Suppressor macrophage (primary cell): ENCODE measurements around the gene ANKRD53.
A peak's percentile ranks its signal among the peaks of the same experiment; 100 is the strongest.
"Not testable (repeated sequence)": the region's sequence is repeated elsewhere in the genome, so short reads cannot be mapped to it uniquely, and the experiment has no call there.

Experiments used
- DNase-seq, 4 experiments: peaks; one replicate each; pipeline ENCODE4 v3.0.0-alpha.2; 2020 to 2022

ANKRD53 gene

DNA sequence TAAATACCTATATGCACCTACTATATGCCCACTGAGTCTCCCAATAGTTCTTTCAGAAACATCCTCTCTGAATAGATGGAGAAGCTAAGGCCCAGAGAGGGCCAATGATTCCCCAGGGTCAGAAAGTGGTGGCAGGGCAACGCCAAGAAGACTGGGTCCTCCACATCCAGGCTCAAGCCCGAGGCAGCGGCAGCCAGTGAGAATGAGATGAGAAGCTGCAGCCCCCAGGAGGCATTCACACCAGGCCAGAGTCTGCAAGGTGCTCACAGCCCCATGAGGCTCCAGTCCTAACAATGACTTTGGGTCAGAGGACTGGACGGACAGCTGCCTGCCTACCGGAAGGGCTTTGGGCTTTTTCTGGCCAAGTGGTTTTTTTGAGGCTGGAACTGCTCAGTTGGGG is 12.7 kb downstream of the ANKRD53 start:
- DNase-seq = no peak

DNA sequence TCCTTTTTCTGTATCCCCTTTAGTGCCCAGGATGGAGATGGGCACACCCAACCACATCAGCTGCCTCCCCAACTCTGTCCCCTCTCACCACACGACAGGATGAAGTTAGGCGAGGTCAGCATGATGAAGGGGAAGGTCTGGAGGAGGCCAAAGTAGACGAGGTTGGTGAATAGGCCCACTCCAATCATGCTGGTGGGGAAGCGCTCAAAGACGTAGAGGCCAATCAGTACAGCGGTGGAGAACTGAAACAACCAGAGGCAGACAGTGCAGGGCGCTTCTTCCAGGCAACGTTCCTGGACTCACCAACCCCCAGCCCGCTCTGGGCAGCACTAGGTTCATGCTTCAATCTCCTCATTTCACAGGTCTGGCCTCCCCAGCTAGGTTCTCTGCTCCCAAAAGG is 13.3 kb downstream of the ANKRD53 start:
- no peak for DNase-seq

DNA sequence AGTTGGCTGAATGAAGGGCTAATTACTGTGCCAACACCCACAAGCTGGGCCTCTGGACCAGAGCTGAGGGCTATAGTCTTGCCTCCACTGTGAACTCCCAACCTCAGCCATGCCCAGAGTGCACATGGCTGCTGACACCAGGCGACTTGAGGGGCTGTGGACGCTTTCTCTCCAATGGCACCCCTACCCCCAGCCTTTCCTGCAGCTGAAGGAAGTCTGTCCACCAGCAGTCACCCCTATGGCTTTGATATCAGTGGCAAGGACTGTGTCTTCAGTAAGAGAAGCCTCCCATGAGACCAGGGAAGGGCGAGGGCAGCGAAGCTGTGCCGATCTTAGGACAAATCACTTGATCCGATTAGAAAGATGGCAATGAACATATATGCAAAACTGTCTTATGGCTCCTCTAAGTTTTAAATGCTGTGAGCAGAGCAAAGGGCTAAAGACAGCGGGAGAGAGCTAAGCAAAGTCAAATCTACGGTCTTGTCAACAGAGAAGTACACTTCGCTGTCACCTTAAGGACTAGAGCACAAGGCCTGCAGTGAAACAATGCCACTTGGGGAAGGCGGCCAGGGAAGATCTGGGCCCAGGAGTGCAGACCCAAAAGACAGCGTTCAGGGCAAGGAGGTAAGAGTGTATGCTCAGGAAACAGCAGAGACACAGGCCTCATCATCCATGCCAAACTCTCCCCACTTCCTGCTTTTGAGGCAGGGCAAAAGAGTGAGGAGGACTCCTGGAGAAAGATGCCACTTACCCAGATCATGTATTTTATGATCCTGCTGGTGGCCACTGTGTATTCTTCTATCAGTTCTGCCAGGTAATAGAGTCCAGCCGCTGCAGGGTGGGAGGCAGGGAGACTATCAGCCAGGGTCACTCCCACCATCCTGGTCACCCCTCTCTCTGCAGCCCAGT is 14.8 kb downstream of the ANKRD53 start:
- DNase-seq = no peak

DNA sequence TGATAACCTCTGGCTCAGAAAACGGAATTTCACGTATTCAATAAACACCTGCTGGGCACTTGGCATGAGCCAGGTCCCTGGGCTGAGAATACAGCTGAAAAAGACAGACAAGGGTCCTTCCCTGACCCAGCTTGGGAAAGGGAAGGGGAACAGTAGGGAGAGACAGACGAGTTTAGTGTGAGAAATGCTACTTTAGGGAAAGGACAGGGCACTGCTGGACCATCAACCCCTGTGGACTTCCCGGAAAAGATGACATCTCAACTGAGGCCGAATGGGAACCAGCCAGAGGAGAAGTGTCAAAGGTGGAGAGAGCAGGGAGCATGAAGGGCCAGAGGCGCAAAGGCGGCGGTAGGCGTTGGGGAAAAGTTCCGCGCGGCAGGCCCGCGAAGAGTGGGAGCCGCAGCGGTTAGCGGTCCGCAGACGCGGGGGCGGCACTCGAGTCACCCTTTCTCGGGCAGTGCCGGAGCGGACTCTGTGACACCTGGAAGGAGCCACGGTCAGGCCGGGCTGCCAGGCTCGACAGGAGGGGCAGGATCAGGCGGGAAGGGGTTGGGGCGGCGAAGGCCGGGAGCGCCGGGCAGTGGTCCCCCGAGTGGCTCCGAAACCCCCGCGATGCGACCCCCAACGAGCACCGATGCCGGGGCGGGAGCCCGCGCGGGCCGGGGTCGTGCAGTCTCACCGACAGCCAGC is 15.7 kb downstream of the ANKRD53 start:
- DNase-seq = peak; percentile 54 to 80 (median 64)

DNA sequence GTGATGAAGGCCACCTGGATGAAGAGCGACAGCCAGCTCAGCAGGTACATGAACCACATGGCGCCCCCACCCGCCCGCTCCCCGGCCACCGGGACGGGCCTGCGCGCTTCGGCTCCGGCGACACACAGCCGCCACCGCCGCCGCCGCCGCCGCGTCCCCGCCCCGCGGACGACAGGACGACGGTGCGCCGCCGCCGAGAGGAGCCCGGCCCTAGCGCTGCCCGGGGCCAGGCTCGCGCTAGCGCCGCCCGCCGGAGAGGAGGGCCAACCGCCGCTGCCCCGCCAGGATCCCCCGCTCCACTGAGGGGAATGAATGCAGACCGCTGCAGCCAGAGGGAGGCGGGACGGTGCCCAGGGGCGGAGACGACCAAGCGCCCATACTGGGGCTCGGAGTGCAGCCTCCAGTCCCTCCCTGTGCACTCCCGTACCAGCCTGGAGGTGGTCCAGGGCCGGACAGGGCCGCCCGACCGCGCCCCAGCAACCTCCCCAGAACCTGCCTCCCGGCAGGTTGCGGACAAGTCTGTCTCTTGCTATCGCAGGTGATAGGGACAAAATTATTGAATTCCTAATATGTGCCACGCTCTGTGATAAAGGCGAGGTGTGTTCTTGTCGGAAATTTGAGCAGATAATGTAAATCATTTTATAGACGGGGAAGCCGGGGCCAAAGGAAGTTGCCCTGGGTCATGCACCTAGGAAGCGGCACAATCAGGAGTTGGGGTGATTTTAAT is 16.4 kb downstream of the ANKRD53 start, which contains the start of gene TEX261:
TEX261 (minus strand) TSS at position 175 of the 727 bp plus-strand sequence; CDS start at position 59, 116 bp downstream.
- DNase-seq = peak; percentile 94 to 97 (median 96)

DNA sequence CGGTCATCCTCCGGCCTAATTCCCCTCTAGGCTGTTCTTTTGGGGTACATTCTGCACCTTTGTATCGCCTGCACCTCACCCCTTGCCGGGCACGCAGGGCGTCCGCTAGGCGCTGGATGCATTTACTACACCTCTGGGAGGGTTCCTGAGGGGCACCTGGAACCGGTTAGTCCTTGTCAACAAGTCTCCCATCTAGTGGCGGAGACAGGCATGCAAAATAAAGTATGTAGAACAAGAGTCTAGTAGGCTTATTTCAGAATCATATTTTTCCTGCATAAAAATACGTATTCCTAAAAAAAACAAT is 16.9 kb downstream of the ANKRD53 start:
- peak in 3 of 4 experiments; percentile 22 to 41 (median 34) for DNase-seq

DNA sequence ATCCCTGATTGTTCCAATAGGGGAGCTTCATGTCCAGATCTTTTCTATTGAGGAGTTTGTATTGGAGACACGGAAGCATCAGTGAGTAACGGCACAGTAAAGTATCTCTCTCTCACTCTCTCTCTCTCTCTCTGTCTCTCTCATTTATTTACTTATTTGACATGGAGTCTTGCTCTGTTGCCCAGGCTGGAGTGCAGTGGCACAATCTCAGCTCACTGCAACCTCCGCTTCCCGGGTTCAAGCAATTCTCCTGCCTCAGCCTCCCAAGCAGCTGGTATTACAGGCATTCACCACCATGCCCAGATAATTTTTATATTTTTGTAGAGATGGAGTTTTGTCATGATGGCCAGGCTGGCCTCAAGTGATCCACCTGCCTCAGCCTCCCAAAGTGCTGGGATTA is 20.5 kb downstream of the ANKRD53 start:
- not testable (repeated sequence) for DNase-seq

DNA sequence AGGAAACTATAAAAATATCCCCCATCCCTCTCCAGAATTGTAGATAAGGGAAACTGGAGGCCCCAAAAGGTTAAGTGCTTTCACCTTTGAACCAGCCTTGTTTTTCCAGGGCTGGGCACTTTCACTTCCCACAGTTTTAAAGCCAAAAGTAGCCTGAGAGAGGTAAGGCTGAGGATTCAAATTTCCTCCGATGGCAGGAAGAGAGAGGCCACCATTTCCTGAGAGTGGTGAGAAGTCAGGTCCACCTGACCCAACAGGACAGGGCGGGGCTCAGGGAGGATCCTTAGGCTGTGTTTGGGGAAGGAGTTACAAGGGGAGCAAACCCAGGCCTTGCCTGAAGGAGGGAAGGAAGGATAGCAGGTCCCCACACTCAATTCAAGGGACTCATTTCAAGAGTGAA is 20.9 kb downstream of the ANKRD53 start:
- no peak for DNase-seq

DNA sequence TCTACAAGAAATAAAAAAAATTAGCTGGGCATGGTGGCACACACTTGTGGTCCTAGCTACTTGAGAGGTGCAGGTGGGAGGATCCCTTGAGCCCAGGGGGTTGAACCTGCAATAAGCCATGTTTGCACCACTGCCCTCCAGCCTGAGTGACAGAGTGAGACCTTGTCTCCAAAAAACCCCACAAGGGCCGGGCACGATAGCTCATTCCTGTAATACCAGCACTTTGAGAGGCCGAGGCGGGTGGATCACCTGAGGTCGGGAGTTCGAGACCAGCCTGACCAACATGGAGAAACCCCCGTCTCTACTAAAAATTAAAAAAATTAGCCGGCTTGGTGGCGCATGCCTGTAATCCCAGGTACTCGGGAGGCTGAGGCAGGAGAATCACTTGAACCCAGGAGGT is 21.5 kb downstream of the ANKRD53 start:
- DNase-seq = not testable (repeated sequence)

DNA sequence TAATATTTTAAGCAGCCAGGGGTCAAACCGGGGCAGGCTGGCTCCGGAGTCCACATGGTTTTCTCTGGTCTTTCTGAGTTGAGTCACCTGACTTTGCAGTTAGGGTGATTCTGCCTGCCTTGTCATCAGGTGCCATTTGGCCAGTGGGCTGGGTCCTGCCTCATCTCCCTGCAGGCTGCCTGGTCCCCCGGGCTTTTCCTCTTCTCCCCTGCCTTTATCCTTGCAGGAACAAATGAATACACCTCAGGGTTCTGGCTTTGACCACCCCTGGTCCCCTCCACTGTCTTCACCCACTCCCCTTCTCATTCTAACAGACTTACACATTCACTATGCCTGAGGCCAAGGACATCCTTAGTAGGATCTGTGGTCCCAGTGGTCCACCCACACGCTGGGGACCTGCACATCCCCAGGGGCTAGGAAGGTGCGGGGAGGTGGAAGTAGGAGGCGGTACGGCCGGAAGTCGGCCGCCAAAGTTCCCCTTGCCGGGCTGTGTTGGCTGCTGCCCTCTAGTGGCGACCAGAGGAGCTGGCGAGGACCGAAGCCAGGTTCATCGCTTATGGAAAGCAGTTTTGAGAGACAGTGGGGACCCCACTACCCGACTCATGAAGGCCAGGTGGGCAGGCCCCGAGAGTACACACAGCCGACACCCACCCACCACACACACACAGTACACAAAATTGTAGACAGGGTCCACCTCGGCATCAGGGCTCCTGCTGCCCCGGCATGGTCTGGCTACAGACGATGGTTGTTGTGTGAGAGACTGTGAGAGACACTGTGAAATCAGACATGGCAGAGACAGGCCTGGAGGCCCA is 22.6 kb downstream of the ANKRD53 start:
- DNase-seq = peak; percentile 78 to 88 (median 84)

DNA sequence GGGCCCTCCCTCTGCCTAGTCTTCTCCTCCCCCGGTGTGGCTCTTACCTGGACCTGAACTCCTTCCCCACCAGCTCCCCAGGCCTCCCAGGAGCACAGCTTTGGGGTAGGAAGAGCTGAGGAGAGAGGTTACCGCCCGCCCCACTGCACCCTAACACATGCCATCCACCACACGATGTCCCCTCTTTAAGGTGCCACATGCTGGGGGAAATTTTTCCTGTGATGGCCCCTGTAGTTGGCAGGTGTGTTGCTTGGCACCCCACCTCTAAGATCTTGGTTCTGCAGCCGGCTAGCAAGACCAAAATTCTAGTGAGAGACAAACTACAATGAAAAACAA is 23.1 kb downstream of the ANKRD53 start:
- DNase-seq = no peak

DNA sequence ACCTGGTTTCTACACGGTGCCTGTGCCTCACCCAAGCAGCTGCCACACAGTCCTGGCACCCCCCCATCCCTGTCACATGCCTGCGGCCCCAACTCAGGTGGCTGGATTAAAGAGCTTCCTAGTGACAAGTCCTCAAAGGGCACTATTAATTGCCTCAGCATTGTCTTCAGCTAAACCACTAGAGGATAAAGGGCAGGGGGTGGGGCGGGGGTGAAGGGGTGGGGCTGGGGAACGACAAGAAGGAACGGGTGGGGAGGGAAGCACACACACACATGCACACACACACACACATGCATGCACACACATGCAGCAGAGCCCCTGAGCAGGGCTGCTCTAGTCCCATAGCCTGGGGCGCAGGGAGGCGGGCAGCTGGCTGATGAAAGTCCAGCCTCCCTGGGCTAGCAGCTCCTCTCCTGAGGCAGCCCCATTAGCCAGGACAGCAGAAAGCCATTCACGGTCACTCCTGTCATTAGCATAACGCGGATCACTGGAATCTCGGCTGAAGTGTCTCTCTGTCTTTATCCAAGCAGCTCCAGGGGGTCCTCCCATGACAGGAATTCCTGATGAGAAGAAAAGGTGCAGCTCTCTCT is 23.6 kb downstream of the ANKRD53 start:
- DNase-seq = no peak

DNA sequence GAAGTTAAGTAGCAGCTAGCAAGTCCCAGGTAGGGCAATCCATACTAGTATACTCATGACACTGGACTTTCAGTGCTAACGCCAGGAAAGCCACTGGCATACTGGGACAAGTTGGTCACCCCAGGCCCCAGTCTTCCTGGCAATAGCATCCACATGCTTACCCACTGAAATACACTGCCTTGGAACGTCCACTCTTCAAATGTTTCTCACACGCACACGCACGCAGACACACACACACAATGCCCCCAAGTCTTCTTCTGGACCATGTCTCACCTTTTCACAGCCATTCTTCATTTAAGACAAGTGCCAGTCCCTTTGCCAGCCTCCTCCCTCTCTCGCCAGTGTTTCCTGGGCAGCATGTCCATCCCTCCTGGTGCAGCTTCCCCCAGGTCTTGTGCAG is 25.0 kb downstream of the ANKRD53 start:
- no peak for DNase-seq

DNA sequence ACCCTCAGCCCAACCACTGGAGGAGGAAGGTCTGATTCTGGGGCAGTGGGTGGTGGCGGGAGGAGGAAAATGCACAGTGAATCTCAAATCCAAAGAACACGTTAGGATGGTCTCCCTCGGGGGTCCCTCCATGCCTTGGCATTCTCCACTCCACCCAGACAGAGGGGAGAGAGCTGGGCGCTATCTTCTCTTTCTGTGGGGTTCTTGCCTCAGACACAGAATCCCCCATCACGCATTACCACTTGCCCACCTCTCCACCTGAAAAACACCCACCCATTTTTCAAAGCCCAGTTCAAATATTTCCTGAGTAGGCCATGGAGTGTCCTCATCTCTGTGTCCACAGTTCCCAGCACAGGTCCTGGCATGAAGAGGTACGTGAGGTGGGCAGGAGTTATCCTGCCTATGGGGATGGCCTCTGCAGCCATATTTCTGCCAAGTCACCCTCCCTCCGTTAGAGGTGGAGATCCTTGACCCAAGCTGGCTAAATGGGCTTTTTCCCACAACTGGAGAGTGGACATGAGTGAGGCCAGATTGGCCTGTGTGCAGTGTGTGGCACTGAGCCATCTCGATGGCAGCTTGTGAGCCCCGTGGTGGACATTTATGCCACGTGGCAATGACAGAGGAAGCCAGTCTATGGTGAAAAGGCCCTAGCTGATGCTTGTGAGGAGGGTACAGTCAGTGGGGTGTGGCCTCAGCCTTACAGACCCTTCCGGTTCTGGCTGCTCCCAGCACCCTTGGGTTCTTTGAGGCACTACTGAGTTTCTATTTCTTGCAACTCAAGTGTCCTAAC is 25.7 kb downstream of the ANKRD53 start:
- no peak for DNase-seq

DNA sequence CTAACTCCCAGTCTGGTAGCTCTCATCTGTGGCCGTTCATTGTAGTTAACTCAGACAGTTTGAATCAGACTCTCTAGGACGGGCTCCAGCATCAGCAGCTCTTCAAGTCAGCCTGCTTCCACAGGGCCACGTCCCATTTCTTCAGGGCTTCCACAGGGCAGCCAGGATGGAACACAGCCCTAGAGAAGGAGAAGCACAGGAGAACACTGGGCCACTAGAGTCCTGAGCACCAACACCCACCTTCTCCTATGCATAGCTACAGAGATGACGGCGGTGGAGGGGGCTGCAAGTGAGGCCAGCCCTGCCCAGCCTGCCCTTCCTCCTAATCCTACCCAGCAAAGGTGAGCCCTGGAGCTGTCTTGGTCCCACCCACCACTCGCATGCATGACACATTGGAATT is 26.4 kb downstream of the ANKRD53 start:
- DNase-seq = no peak

DNA sequence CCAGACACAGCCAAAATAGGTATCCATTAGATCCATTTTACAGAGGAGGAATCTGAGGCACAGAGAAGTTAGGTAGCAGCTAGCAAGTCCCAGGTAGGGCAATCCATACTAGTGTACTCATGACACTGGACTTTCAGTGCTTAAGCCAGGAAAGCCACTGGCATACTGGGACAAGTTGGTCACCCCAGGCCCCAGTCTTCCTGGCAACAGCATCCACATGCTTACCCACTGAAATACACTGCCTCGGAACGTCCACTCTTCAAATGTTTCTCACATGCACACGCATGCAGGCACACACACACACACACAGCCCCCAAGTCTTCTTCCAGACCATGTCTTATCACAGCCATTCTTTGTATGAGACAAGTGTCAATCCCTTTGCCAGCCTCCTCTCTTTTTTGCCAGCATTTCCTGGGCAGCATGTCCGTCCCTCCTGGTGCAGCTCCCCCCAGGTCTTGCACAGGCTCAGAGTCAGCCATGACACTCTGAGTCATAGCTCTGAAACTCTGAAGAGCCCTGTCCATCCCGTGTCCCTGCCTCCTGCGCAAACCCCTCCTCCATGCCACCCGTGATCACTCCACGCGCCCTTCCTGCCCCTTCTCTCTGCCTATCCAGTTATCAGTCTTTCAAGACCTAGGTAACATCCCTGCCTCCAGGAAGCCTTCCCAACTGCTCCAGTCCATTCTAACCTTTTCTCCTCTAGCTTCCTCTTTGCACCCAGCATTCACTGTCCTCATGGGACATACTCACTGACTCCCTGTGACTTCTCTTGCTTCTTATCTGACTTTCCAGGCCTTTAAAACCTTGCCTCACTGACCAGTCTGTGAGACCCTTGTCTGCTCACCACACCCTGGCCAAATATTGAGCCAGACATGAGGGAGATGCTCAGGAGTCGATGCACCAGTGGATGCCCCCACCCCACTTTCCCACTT is 27.1 kb downstream of the ANKRD53 start:
- no peak for DNase-seq

DNA sequence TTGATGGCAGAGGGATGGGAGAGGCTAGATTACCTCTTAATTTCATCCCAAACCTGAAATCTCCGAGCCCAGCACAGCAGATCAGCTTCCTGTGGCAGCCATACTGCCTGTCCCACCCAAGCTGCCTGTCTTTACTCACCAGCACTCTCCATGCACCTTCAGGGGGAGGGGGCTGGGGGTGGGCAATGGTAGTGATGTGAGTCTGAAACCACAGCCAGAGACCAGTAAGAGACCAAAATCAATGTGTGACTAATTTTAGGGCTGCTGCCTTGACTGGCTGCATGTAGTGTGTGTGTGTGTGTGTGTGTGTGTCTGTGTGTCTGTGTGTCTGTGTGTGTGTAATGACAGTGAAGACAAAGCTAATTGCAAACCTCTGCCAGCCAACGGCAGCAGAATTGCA is 27.9 kb downstream of the ANKRD53 start:
- DNase-seq = no peak

DNA sequence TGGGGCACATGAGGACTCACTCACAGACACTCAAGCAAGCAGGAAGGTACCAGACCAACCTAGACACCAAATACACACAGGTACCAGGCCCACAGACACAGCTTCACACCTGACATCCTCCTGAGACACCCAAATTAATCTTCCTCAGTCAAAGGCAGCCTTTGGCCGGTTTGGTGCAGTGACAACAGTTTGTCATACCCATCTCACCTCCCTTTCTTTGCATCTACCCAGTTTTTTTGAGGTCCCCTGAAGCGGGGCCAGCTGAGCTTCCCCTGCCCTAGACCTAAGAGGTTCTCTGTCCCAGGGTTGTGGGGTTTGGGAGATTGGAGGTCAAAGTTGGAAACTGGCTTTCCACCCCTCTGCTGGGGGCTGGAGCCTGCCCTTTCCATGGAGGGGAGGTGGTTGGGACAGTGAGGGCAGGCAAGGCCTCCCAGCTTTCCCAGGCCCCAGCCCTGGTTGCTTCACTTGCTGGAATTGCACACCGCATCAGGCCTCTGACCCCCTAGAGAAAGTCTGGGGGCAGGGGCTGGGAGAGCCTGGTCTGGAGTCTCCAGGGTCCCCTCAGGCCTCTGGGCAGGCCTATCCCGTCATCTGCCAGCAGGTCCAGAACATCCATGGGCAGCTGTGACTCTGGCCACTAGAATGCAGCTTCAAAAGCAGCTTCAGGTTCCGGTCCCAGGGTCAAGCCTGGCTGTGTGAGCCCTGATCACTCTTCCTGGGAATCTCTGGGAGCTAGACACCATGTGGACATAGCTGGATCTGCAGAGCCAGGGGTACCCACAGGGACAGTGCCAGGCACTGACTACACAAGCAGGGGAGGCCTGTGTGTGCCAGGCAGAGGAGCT is 28.7 kb downstream of the ANKRD53 start:
- DNase-seq = no peak

DNA sequence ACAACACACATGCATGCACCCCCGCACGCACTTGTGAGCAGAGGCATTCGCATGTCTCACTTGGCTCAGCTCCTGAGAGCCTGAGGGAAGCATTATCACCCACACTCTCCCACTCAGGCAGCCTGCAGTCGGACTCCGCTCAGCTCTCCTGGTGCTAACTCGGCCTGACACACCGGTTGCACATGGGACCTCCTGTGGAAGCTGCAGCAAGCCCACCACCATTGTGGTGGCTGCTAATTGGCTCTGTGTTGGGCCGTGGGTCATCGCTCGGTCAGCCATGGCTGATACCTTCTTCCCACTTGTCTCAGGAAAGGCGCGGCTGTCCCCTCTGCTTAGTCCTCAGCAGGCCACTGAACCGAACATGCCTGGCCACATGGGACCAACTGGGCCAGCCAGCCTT is 29.9 kb downstream of the ANKRD53 start:
- DNase-seq = no peak
